DOHH2 (cell line): Measurements from ENCODE around the gene SMURF1.

Experiments
- H3F3A ChIP-seq: fragments of 200-600 bp; sonication (generic), shearing (Covaris generic); 2 replicates; pipeline ENCODE4 v1.6.0; 2016; ENCODE audit warnings: antibody characterized with exemption, mild to moderate bottlenecking; ENCODE audit not compliant: control insufficient read depth, insufficient read depth
- H3K27ac ChIP-seq: fragments of 200-600 bp; sonication (generic); 2 replicates; pipeline ENCODE4 v1.5.1; 2014; ENCODE audit warnings: low read depth, mild to moderate bottlenecking, low read length, moderate library complexity
- H3K27me3 ChIP-seq: fragments of 200-600 bp; sonication (generic); 2 replicates; pipeline ENCODE4 v1.6.1; 2014; ENCODE audit warnings: mild to moderate bottlenecking, low read length, mixed read lengths; ENCODE audit not compliant: control insufficient read depth
- H3K36me3 ChIP-seq: fragments of 200-600 bp; sonication (generic); 2 replicates; pipeline ENCODE4 v1.6.1; 2014; ENCODE audit warnings: mild to moderate bottlenecking, low read length, moderate library complexity, mixed read lengths; ENCODE audit not compliant: control insufficient read depth
- H3K4me1 ChIP-seq: fragments of 200-600 bp; sonication (generic); 2 replicates; pipeline ENCODE4 v1.6.1; 2014; ENCODE audit warnings: mild to moderate bottlenecking, low read length, mixed read lengths; ENCODE audit not compliant: control insufficient read depth
- H3K4me2 ChIP-seq: fragments of 200-600 bp; sonication (generic); 2 replicates; pipeline ENCODE4 v1.6.0; 2014; ENCODE audit warnings: mild to moderate bottlenecking, low read length, moderate library complexity
- H3K4me3 ChIP-seq: fragments of 200-600 bp; sonication (generic); 2 replicates; pipeline ENCODE4 v1.5.1; 2014; ENCODE audit warnings: mild to moderate bottlenecking, low read length, mixed read lengths
- H3K79me2 ChIP-seq: fragments of 200-600 bp; sonication (generic); 2 replicates; pipeline ENCODE4 v1.6.1; 2014; ENCODE audit warnings: mild to moderate bottlenecking, low read length, mixed read lengths; ENCODE audit not compliant: control insufficient read depth
- H3K9me2 ChIP-seq: fragments of 200-600 bp; sonication (generic); replicated peaks from 2 replicates; pipeline ENCODE4 v1.6.1; 2014; ENCODE audit warnings: mild to moderate bottlenecking, low read length, mixed read lengths; ENCODE audit not compliant: control insufficient read depth
- H3K9me3 ChIP-seq: fragments of 200-600 bp; sonication (generic); 2 replicates; pipeline ENCODE4 v1.6.1; 2014; ENCODE audit warnings: antibody characterized with exemption, low read length, mixed read lengths; ENCODE audit not compliant: control insufficient read depth, insufficient read depth
- H4K20me1 ChIP-seq: fragments of 200-600 bp; sonication (generic); 2 replicates; pipeline ENCODE4 v1.6.0; 2014; ENCODE audit warnings: low read depth, mild to moderate bottlenecking, antibody characterized with exemption, low read length, moderate library complexity; ENCODE audit not compliant: control insufficient read depth, insufficient read depth
- EZH2phosphoT487 ChIP-seq: fragments of 200-600 bp; sonication (generic); IDR thresholded peaks from 2 replicates; pipeline ENCODE4 v1.6.1; 2017; ENCODE audit warnings: borderline replicate concordance, mild to moderate bottlenecking, antibody characterized with exemption, low read length, moderate library complexity, mixed read lengths
- TF ChIP-seq, protein P1 (sequence below): fragments of 200-600 bp; sonication (generic); IDR thresholded peaks from one replicate; pipeline ENCODE4 v1.5.1; 2014; ENCODE audit warnings: antibody characterized with exemption, mild to moderate bottlenecking, low read depth, low read length; ENCODE audit not compliant: poor library complexity, severe bottlenecking

SMURF1 gene

DNA sequence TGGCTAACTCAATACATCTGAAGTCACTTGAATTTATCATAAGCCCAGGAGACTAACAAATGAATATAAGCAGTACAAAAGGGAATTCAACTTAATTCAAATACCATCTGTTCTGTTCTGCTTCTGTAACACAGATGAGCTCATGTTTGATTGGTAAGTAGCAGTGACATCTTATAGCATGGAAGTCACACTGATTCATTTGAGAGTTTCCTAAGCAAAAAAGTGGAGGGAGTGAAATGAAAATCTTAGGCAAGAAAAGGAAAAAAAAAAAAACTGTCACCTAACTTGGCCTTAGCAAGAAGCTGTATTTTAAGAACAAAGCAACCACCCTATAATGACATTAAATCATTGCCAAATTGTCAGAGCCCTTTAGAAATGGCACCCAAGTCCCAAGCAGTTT lies 49.5 kb downstream of the SMURF1 start:
- H3K36me3 ChIP-seq: no peaks in the 10 kb centered on the region
- H3K79me2 ChIP-seq: peaks cover 93% of the 10 kb centered on the region
- no peaks in the 10 kb centered on the region for H3K27me3 ChIP-seq
- no peak overlapping the region for H3K4me3 ChIP-seq
- peaks cover 20% of the 10 kb centered on the region for H4K20me1 ChIP-seq
- no peaks in the 10 kb centered on the region for H3K9me2 ChIP-seq
- H3K27ac ChIP-seq: no peak overlapping the region
- peaks cover 3% of the 10 kb centered on the region; the same call in 1 of the 2 replicates for H3F3A ChIP-seq
- TF ChIP-seq, protein P1, sequence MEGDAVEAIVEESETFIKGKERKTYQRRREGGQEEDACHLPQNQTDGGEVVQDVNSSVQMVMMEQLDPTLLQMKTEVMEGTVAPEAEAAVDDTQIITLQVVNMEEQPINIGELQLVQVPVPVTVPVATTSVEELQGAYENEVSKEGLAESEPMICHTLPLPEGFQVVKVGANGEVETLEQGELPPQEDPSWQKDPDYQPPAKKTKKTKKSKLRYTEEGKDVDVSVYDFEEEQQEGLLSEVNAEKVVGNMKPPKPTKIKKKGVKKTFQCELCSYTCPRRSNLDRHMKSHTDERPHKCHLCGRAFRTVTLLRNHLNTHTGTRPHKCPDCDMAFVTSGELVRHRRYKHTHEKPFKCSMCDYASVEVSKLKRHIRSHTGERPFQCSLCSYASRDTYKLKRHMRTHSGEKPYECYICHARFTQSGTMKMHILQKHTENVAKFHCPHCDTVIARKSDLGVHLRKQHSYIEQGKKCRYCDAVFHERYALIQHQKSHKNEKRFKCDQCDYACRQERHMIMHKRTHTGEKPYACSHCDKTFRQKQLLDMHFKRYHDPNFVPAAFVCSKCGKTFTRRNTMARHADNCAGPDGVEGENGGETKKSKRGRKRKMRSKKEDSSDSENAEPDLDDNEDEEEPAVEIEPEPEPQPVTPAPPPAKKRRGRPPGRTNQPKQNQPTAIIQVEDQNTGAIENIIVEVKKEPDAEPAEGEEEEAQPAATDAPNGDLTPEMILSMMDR: no peak
- no peak for TF ChIP-seq EZH2phosphoT487
- H3K9me3 ChIP-seq: no peaks in the 10 kb centered on the region
- H3K4me1 ChIP-seq: no peaks in the 10 kb centered on the region
- H3K4me2 ChIP-seq: no peak overlapping the region

GRCh38 chr7:99092064-99092720 lies 51.7 kb downstream of the SMURF1 start:
- TF ChIP-seq, protein P1: no peak
- no peak for TF ChIP-seq EZH2phosphoT487
- H3K9me2 ChIP-seq: no peaks in the 10 kb centered on the region
- H3K9me3 ChIP-seq: no peaks in the 10 kb centered on the region
- H3K4me3 ChIP-seq: no peak overlapping the region
- H3K4me1 ChIP-seq: no peaks in the 10 kb centered on the region
- H3K36me3 ChIP-seq: no peaks in the 10 kb centered on the region
- peaks cover 83% of the 10 kb centered on the region for H3K79me2 ChIP-seq
- no peaks in the 10 kb centered on the region for H3K27me3 ChIP-seq
- no peak overlapping the region for H3K4me2 ChIP-seq
- H3K27ac ChIP-seq: no peak overlapping the region
- peaks cover 20% of the 10 kb centered on the region for H4K20me1 ChIP-seq
- H3F3A ChIP-seq: no peaks in the 10 kb centered on the region

- Histone ChIP-seq H3F3A (no peaks in the 10 kb centered on the region), H3K79me2 (peaks cover 81% of the 10 kb centered on the region), H3K36me3 (no peaks in the 10 kb centered on the region), H3K4me1 (no peaks in the 10 kb centered on the region), H3K4me2 (no peak overlapping the region), H4K20me1 (peaks cover 15% of the 10 kb centered on the region), H3K27me3 (no peaks in the 10 kb centered on the region), H3K9me2 (no peaks in the 10 kb centered on the region), H3K4me3 (no peak overlapping the region), H3K27ac (no peak overlapping the region), H3K9me3 (no peaks in the 10 kb centered on the region)
- no peak for TF ChIP-seq EZH2phosphoT487
- TF ChIP-seq, protein P1: no peak
These were observed 53.0 kb downstream of the SMURF1 start for GRCh38 chr7:99090771-99091542.
